BJ (cell line): ENCODE measurements around the gene IMPDH2. TPM values are rescaled to one million over a fixed set of nuclear protein-coding genes. Genes with fewer than 3 reads are reported as not detected.
A peak's percentile ranks its signal among the peaks of the same experiment; 100 is the strongest.

ENCODE experiments used
- CTCF ChIA-PET: fragments of 350-600 bp; formaldehyde crosslinking; extraction: SDS; loops from one replicate; lab custom pipeline; 2021; ENCODE audit warnings: antibody characterized with exemption, inconsistent platforms; lab: Yijun Ruan, JAX
- POLR2A ChIA-PET: fragments of 300-600 bp; sonication (Branson Sonifier 250); formaldehyde crosslinking; extraction: SDS; loops from one replicate; lab custom pipeline; 2021; ENCODE audit warnings: antibody characterized with exemption; lab: Charles Lee
- DNase-seq: peaks from one replicate; pipeline ENCODE4 v3.0.0-alpha.2; 2011; ENCODE audit warnings: low read depth
- H3K27me3 ChIP-seq: 2 replicates; pipeline ENCODE4 v1.6.0; 2011; ENCODE audit warnings: low read length; ENCODE audit not compliant: control insufficient read depth, insufficient read depth
- H3K36me3 ChIP-seq: 2 replicates; pipeline ENCODE4 v1.5.1; 2011; ENCODE audit warnings: low read length; ENCODE audit not compliant: control insufficient read depth, insufficient read depth
- H3K4me3 ChIP-seq: 2 replicates; pipeline ENCODE4 v1.5.1; 2011; ENCODE audit warnings: low read depth, mild to moderate bottlenecking, control low read depth, low read length
- CTCF ChIP-seq: IDR thresholded peaks from 2 replicates; pipeline ENCODE4 v1.5.1; 2011; ENCODE audit warnings: low read depth, mild to moderate bottlenecking, control low read depth, inconsistent platforms, low read length, moderate library complexity; ENCODE audit not compliant: insufficient read depth
- polyA minus RNA-seq: library from RNA; depleted of rRNA, polyadenylated mRNA; stranded (reverse); fragments of >200 nt; gene quantifications from 2 replicates; pipeline ENCODE4 v1.2.3, GENCODE V29; 2011; rRNA and poly(A)+ RNA removed
- polyA plus RNA-seq: library from polyadenylated mRNA; depleted of rRNA; stranded (reverse); fragments of >200 nt; gene quantifications from 2 replicates; pipeline ENCODE4 v1.2.3, GENCODE V29; 2011; rRNA removed

Gene IMPDH2
- polyA plus RNA-seq (280 and 395 TPM in 2 replicates), polyA minus RNA-seq (200 and 358 TPM in 2 replicates)

GRCh38 chr3:49028673-49029562, at the start of gene IMPDH2:
IMPDH2 (minus strand) TSS chr3:49029398; CDS start chr3:49029350, 48 bp downstream.
- peaks cover 44% of the 10 kb centered on the region for H3K36me3 ChIP-seq
- CTCF ChIA-PET, result interaction anchor here (1.0 to 1.2 kb wide), 2 partner anchors 40 to 41 kb away, joined by 3 to 6 read pairs; partner anchors contain the start of gene P4HTM
- POLR2A ChIA-PET, result interaction anchor here (0.6 to 1.3 kb wide), 5 partner anchors 8 to 902 kb away, joined by 3 to 6 read pairs (median 4); partner anchors contain the start of gene WDR6

DNA sequence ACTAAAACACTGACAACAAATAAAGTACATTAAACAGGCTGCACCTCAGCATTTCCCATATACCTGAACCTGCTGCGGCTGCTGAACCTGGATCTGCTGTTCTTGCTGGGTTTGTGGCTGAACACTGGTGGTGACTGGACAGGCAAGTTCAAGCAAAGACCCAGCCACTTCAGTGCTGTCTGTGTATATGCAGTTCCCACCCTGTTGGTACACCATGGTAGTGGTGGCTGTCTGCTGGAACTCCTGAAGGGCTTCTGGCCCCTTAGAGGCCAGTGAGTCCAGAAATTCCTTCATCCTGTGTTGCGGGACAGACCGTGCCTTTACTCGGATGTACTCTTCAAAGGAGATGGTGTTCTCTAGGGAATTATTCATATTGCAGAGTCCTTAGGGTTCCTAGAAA, 47.4 kb upstream of the IMPDH2 start:
- ChIA-PET POLR2A (interaction anchor here (0.6 kb wide), 1 partner anchor 28 kb away, joined by 3 read pairs; no protein-coding TSS in a partner anchor), CTCF (no interaction called here)
- Histone ChIP-seq H3K27me3 (no peaks in the 10 kb centered on the region), H3K36me3 (peaks cover 17% of the 10 kb centered on the region), H3K4me3 (no peak overlapping the region)
- no peak for DNase-seq
- TF ChIP-seq CTCF, result no peak

More at GRCh38 chr3:49028673-49029562, at the start of gene IMPDH2:
- 0 out of 2 replicates have a peak, but pooled peaks have one; percentile 12 for TF ChIP-seq CTCF
- peak within 1 kb of the TSS; percentile 75 for H3K4me3 ChIP-seq
- no peaks in the 10 kb centered on the region for H3K27me3 ChIP-seq
- peak; percentile 75 for DNase-seq

DNA sequence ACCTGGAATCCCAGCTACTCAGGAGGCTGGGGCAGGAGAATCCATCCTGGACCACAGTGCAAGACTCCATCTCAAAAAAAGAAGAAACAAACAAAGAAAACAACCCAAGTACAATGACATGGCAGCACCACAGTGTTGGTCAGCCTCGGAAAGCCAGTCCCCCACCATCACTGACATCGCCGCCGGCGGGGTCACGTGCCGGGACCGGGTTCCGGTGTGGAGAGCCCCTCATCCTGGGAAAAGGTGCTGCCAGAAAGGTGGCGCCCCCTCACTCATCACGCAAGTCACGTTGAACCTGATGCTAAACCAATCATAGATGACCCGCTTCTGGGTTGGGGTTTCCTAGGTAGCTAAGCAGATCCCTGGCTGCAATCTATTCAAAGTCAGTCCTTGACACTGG, 46.9 kb upstream of the IMPDH2 start:
- DNase-seq, result no peak
- Histone ChIP-seq H3K27me3 (no peaks in the 10 kb centered on the region), H3K4me3 (no peak overlapping the region), H3K36me3 (peaks cover 22% of the 10 kb centered on the region)
- TF ChIP-seq CTCF, result no peak
- CTCF ChIA-PET, result no interaction called here
- POLR2A ChIA-PET, result no interaction called here

DNA sequence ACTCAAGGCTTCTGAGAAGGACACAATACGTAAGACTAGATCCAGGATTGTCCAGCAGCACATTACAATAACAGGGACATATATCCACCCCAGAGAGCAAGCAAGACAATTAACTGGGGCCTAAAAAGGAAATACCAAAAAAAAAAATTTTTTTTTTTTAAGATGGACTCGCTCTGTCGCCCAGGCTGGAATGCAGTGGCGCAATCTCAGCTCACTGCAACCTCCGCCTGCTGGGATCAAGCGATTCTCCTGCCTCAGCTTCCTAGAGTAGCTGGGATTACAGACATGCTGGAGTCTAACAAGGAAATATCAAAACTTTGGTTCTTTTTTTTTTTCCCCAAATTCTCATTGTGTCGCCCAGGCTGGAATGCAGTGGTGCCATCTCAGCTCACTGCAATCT, 28.8 kb upstream of the IMPDH2 start:
- CTCF ChIA-PET, result no interaction called here
- no peaks in the 10 kb centered on the region for H3K27me3 ChIP-seq
- no peak for TF ChIP-seq CTCF
- POLR2A ChIA-PET, result no interaction called here
- no peak overlapping the region for H3K4me3 ChIP-seq
- peaks cover 19% of the 10 kb centered on the region for H3K36me3 ChIP-seq
- no peak for DNase-seq

GRCh38 chr3:49057268-49057667, 28.1 kb upstream of the IMPDH2 start:
- H3K36me3 ChIP-seq, result peaks cover 19% of the 10 kb centered on the region
- no peak for DNase-seq
- H3K27me3 ChIP-seq, result no peaks in the 10 kb centered on the region
- no peak overlapping the region for H3K4me3 ChIP-seq
- no peak for TF ChIP-seq CTCF
- POLR2A ChIA-PET, result no interaction called here
- CTCF ChIA-PET, result no interaction called here
